GM13977 (cell line): ENCODE results near the gene FAM131A.

Experiments
- DNase-seq: peaks from one replicate; pipeline ENCODE4 v3.0.0; 2012; ENCODE audit warnings: low spot score
- CTCF ChIP-seq: IDR thresholded peaks from 2 replicates; pipeline ENCODE4 v1.5.1; 2012; ENCODE audit warnings: mild to moderate bottlenecking, control low read depth; ENCODE audit not compliant: insufficient read depth; ENCODE audit errors: extremely low read depth, missing control alignments
- in situ Hi-C: fragments of 300-500 bp; cut with MboI; formaldehyde crosslinking; loops from one replicate; pipeline ENCODE4 v1.12.0; 2022; ENCODE audit warnings: low sequenced_read_pairs, low pct_unique_long_range_greater_than_20kb, mixed read lengths, inconsistent platforms; ENCODE audit not compliant: unreplicated experiment

The FAM131A gene

DNA sequence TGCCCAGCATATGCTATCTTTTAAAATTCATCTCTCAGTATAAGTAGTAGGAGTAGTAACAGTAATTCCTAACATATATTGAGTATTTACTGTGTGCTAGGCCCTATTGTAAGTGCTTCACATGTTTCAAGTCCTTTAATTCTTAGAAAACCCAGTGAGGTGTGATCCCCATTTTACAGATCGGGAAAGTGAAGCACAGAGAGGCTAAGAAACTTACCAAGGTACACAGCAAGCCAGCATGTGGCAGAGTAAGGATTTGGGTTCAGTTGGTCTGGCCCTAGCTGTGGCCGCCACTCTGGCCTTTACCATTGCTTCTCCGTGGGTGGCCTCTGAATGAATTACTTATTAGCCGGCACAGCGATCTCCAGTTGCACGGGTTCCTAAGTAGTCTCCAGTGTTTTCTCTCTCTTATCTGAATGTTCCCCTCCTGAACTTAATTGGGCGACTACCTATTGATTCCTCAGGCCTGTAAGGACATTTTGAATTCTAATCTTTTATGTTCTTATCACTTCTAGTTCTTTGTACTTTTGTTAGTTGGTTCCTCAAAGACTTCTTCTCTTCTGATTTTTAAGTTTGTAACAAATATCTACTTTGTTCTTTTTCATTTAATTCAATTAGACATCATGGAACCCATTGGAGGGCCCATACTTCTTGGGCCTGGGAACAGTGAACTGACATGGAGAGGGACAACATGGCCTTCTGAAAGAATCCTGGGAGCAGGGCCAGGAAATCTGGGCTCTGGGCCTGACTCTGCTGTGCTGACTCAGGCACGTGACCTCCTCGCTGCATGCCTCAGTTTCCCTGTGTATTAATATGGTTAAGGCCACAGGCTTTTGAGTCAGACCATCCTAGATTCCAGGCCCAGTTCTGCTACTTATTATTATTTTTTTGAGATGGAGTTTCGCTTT lies 12.4 kb downstream of the FAM131A start:
- in situ Hi-C loops: no loop called here
- DNase-seq: no peak

GRCh38 chr3:184350618-184351017 lies 13.2 kb downstream of the FAM131A start:
- in situ Hi-C loops: no loop called here
- no peak for DNase-seq
- TF ChIP-seq CTCF: no peak

More for the DNA sequence above, 12.4 kb downstream of the FAM131A start:
- no peak for TF ChIP-seq CTCF

DNA sequence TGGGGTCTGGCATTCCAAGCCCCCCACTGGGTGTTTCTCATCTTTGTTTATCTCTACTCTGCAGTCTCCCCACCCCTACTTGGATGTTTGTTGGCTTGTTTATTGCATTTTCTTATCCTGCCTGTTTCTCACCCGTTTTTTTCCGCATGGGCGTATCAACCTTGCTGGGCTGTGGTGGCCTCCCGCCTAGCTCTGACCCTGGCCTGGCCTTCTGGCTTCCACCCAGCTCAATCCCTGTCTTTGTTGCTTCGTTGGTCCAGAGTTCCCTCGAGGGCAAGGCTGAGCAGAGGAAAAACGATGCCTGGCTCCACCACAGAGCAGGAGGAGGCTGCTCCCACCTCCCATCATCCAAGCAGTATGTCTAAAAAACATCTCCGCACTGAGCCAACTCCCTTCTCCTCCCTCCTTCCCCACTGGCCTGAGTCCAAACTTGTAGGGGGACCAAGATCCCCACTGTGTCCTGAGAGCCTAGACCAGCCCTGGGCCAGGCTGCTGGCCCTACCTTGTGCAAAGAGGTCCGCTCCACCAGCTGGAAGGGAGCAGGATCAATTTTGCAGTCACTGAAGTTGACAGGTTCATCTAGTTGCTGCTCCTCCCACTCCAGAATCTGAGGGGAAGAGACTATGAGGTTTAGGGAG lies 14.2 kb downstream of the FAM131A start:
- TF ChIP-seq CTCF: no peak
- no peak for DNase-seq
- in situ Hi-C loops: no loop called here

- DNase-seq: no peak
- no peak for TF ChIP-seq CTCF
- in situ Hi-C loops: no loop called here
Measured at GRCh38 chr3:184352149-184352785, 14.9 kb downstream of the FAM131A start.

GRCh38 chr3:184352897-184353545 lies 15.6 kb downstream of the FAM131A start:
- in situ Hi-C loops: no loop called here
- TF ChIP-seq CTCF: no peak
- DNase-seq: no peak

GRCh38 chr3:184353546-184353941 lies 16.1 kb downstream of the FAM131A start:
- DNase-seq: no peak
- in situ Hi-C loops: no loop called here
- TF ChIP-seq CTCF: no peak
